Body of pancreas (tissue), 4 donors: ENCODE results near the gene ZSCAN5A. TPM values are rescaled to one million over a fixed set of nuclear protein-coding genes. Genes with fewer than 3 reads are reported as not detected.
"Not testable (repeated sequence)": the region's sequence is repeated elsewhere in the genome, so short reads cannot be mapped to it uniquely, and the experiment has no call there.

Source experiments
- ATAC-seq: fragments of 150-250 bp; one replicate; pipeline ENCODE4 v1.9.1; 2016
- DNase-seq, 4 donors: peaks; one replicate each; pipeline ENCODE4 v3.0.0-alpha.2; 2019
- H3K27ac ChIP-seq, 4 donors: fragments of 200-600 bp; sonication (generic); 1 replicate in 3 of 4; 2 replicates in 1 of 4; pipeline versions ENCODE4 v1.5.1 to v1.6.1; 2016 to 2019; ENCODE audit warnings: mild to moderate bottlenecking in 1 of 4, mixed read lengths in 1 of 4, moderate library complexity in 1 of 4
- H3K27me3 ChIP-seq, 2 donors: fragments of 200-600 bp; sonication (generic); one replicate each; pipeline ENCODE4 v1.6.0; 2016; ENCODE audit warnings: mild to moderate bottlenecking in 1 of 2
- H3K36me3 ChIP-seq, 2 donors: fragments of 200-600 bp; sonication (generic); replicated peaks in 1 of 2; 2 replicates each; pipeline ENCODE4 v1.5.1; 2016; ENCODE audit warnings: low read depth in 2 of 2; ENCODE audit not compliant: insufficient read depth in 1 of 2
- H3K4me1 ChIP-seq: fragments of 200-600 bp; sonication (generic); one replicate; pipeline ENCODE4 v1.6.0; 2016
- H3K4me3 ChIP-seq, 2 donors: fragments of 200-600 bp; sonication (generic); 1 replicate in 1 of 2; 2 replicates in 1 of 2; pipeline ENCODE4 v1.5.1; 2016 to 2019
- H3K9me3 ChIP-seq, 3 donors: fragments of 200-600 bp; sonication (generic); 1 replicate in 2 of 3; 2 replicates in 1 of 3; pipeline ENCODE4 v1.5.1; 2016
- CTCF ChIP-seq, 7 experiments: fragments of 450-650 bp in 4 of 7; fragments of 200-600 bp in 3 of 7; sonication (generic) in 3 of 7; IDR thresholded peaks; one replicate each; pipeline ENCODE4 v1.5.1; 2016 to 2019; ENCODE audit warnings: antibody characterized with exemption in 7 of 7
- POLR2A ChIP-seq, 3 donors: fragments of 450-650 bp; IDR thresholded peaks; one replicate each; pipeline ENCODE4 v1.6.1; 2016; ENCODE audit warnings: antibody characterized with exemption in 3 of 3, mild to moderate bottlenecking in 2 of 3
- WGBS, 2 donors: methylation state at CpG; one replicate each; pipeline ENCODE4 v1.1.5; 2017; 5-methylcytosine and 5-hydroxymethylcytosine counted together
- intact Hi-C: fragments of 100-400 bp; cut with DNase I; formaldehyde crosslinking; loops from one replicate; pipeline ENCODE4 v1.15.1; 2023
- total RNA-seq, 2 donors: library from RNA; depleted of rRNA; stranded (reverse); fragments of >200 nt; gene quantifications; one replicate each; pipeline ENCODE4 v1.1.0, GENCODE V29; 2016

ZSCAN5A gene
- total RNA-seq, 2 donors from 2014 or later: 4.9 to 7.3 TPM

GRCh38 chr19:56245121-56245740 lies 69.4 kb downstream of the ZSCAN5A start:
- H3K9me3 ChIP-seq: no peaks in the 10 kb centered on the region
- no peaks in the 10 kb centered on the region for H3K4me1 ChIP-seq
- DNase-seq: no peak
- intact Hi-C loops: no loop called here
- no peak overlapping the region for H3K27ac ChIP-seq
- no peak for TF ChIP-seq CTCF (IDR thresholded peaks at IDR 0.05)
- no peak for TF ChIP-seq POLR2A (IDR thresholded peaks at IDR 0.05)
- no peaks in the 10 kb centered on the region for H3K27me3 ChIP-seq
- no peak overlapping the region for H3K4me3 ChIP-seq
- WGBS, 2 donors: 88 to 89% methylated on average over 7 of the region's 7 CpGs
- no peaks in the 10 kb centered on the region for H3K36me3 ChIP-seq
- ATAC-seq: no peak

- Histone ChIP-seq H3K27ac (no peak overlapping the region), H3K4me3 (no peak overlapping the region), H3K27me3 (no peaks in the 10 kb centered on the region), H3K36me3 (peaks cover 0 to 4% of the 10 kb centered on the region in 2 donors), H3K4me1 (no peaks in the 10 kb centered on the region), H3K9me3 (no peaks in the 10 kb centered on the region)
- DNase-seq: no peak
- ATAC-seq: no peak
- no peak for TF ChIP-seq CTCF (IDR thresholded peaks at IDR 0.05)
- no peak for TF ChIP-seq POLR2A (IDR thresholded peaks at IDR 0.05)
- intact Hi-C loops: no loop called here
- 71 to 79% methylated on average over 9 of the region's 9 CpGs for WGBS, 2 donors
These were observed 91.2 kb downstream of the ZSCAN5A start for GRCh38 chr19:56223481-56223880.

- Histone ChIP-seq H3K4me3 (no peak overlapping the region), H3K36me3 (peaks cover 0 to 4% of the 10 kb centered on the region in 2 donors), H3K27me3 (no peaks in the 10 kb centered on the region), H3K9me3 (no peaks in the 10 kb centered on the region), H3K27ac (no peak overlapping the region), H3K4me1 (no peaks in the 10 kb centered on the region)
- TF ChIP-seq POLR2A (IDR thresholded peaks at IDR 0.05) (no peak), CTCF (IDR thresholded peaks at IDR 0.05) (no peak)
- intact Hi-C loops: no loop called here
- WGBS, 2 donors: 67 to 84% methylated on average over 5 to 6 of the region's 6 CpGs
- no peak for DNase-seq
- ATAC-seq: no peak
These were observed 91.7 kb downstream of the ZSCAN5A start for GRCh38 chr19:56222901-56223300.

- no peak for ATAC-seq
- H3K4me3 ChIP-seq: no peak overlapping the region
- TF ChIP-seq CTCF (IDR thresholded peaks at IDR 0.05): no peak
- TF ChIP-seq POLR2A (IDR thresholded peaks at IDR 0.05): no peak
- H3K9me3 ChIP-seq: no peaks in the 10 kb centered on the region
- peaks cover 10% of the 10 kb centered on the region for H3K4me1 ChIP-seq
- H3K36me3 ChIP-seq: peaks cover 0 to 4% of the 10 kb centered on the region in 2 donors
- H3K27ac ChIP-seq: no peak overlapping the region
- intact Hi-C loops: no loop called here
- H3K27me3 ChIP-seq: no peaks in the 10 kb centered on the region
- no peak for DNase-seq
- 86 to 92% methylated on average over 14 of the region's 14 CpGs for WGBS, 2 donors
These were observed 92.8 kb downstream of the ZSCAN5A start for GRCh38 chr19:56221851-56222250.

- peaks cover 11% of the 10 kb centered on the region for H3K4me1 ChIP-seq
- H3K27ac ChIP-seq, H3K27me3 ChIP-seq, intact Hi-C loops, ATAC-seq, H3K4me3 ChIP-seq, H3K36me3 ChIP-seq, H3K9me3 ChIP-seq: not testable (repeated sequence)
- 53 to 54% methylated on average over 9 of the region's 9 CpGs for WGBS, 2 donors
- DNase-seq: peak in 2 of 4 donors; percentile 6 to 7
- peak in 4 of 7 experiments; percentile 6 to 27 (median 16) for TF ChIP-seq CTCF (IDR thresholded peaks at IDR 0.05)
These were observed 93.2 kb downstream of the ZSCAN5A start for GRCh38 chr19:56221442-56221841.
